ENCODE data around the gene BCAS4.

Gene BCAS4

DNA sequence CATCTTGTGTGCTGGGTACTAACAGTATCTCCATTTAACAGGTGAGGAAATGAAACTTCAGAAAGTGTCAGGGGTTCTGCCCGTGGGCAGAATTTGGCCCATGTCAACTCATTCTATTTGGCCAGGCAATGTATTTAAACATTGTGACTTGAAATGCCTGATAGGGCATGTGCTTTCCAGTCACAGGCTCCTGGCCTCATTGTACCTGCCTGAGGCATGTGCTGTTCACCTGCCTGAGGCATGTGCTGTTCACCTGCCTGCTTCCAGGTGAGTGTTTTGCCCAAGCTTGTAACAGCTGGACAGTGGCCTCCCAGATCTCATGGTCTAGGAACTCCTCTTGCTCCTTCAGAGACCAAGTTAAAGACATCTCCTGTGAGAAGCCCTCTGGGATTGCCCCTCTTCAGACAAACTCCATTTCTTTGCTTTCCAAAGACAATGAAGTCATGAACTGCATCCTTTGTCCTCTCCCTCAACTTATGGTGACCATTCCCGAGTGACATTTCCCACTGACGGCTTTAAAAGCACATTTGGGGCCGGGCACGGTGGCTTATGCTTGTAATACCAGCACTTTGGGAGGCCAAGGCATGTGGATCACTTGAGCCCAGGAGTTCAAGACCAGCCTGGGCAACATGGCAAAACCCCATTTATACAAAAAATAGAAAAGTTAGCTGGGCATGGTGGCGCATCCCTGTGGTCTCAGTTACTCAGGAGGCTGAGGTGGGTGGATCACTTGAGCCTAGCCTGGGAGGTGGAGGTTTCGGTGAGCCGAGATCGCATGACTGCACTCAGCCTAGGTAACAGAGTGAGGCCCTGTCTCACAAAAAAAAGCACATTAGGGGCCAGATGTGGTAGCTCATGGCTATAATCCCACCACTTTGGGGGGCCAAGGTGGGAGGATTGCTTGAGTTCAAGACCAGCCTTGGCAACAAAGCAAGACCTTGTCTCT, 48.7 kb downstream of the BCAS4 start:
- H3K4me3 ChIP-seq (ENCODE audit: low read length) = no peak overlapping the region
- no peak for TF ChIP-seq ZNF274 (IDR thresholded peaks at IDR 0.05; ENCODE audit: low read depth, low read length)

- no peak overlapping the region for H3K4me3 ChIP-seq (ENCODE audit: low read length)
- no peak for TF ChIP-seq ZNF274 (IDR thresholded peaks at IDR 0.05; ENCODE audit: low read depth, low read length)
These were observed 49.7 kb downstream of the BCAS4 start for GRCh38 chr20:50844430-50845100.

DNA sequence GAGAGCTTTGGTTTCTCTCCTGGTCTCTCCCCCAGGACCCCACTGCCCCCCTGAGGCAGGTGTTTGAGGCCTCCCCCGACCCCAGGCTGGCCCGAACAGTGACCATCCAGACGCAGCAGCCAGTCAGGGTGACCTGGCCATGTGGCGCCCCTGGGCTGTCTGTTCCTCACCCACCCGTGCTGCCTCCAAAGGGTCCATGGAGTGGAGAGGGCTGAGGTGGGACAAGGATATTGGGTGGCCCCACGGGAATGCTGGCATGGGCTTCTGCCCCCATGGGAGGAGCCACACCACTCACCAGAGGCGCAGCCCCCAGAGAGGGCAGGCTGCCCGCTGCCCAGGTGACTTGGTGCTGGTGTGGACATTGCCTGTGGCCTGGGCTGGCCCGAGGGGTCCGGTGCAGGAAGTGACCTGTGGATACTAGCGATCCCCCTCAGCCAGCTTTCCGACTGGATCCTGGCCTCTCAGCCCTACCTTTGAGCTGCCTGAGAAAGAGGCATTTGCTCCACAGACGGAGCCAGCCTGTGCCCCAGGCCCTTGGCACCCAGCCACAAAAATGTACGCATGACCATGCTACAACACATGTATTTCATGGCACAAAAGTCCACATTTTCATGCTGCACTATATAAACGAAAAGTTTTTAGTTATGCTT, 50.8 kb downstream of the BCAS4 start:
- no peak for TF ChIP-seq ZNF274 (IDR thresholded peaks at IDR 0.05; ENCODE audit: low read depth, low read length)
- no peak overlapping the region for H3K4me3 ChIP-seq (ENCODE audit: low read length)

- H3K4me3 ChIP-seq (ENCODE audit: low read length) = no peak overlapping the region
- no peak for TF ChIP-seq ZNF274 (IDR thresholded peaks at IDR 0.05; ENCODE audit: low read depth, low read length)
These were observed 53.5 kb downstream of the BCAS4 start for GRCh38 chr20:50848341-50848808.

DNA sequence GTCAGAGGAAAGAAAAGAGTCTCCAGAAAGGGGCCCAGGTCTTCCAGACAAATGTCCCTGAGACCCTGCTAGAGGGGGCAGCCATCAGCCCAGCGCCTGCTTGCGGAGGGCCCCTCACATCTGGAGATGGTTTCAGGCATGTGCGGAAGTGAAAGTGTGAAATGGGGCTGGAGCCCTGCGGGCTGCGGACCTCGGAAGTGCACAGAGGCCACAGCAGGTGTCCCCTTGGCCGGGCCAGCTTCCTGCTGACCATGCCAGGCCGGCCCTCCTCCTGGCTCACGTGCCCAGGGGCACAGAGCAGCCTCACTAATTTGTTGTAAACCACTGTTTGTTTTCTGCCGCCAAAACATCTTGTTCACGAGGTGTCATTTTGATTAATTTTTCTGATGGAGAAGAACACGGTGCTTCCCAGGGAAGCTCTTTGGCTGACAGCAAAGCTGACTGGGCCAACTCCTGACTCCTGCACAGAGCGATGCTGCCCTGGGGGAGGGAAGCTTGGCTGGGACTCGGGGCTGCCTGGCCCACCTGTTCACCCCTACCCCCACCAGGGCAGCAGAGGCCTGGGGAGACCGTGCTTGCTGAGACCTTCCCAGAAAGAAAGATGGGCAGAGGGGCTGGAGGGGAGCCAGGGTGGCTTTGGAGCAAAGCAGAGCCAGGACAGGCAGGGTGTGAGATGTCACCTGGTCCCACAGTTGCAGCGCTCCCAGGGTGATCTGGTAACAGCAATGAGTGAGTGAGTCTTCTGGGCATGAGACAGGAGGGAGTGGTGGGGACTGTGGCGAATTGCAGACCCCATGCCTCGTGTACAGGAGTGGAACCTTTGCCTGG, 54.2 kb downstream of the BCAS4 start:
- no peak overlapping the region for H3K4me3 ChIP-seq (ENCODE audit: low read length)
- TF ChIP-seq ZNF274 (IDR thresholded peaks at IDR 0.05; ENCODE audit: low read depth, low read length) = no peak

- H3K4me3 ChIP-seq (ENCODE audit: low read length) = no peak overlapping the region
- no peak for TF ChIP-seq ZNF274 (IDR thresholded peaks at IDR 0.05; ENCODE audit: low read depth, low read length)
These were observed 55.9 kb downstream of the BCAS4 start for GRCh38 chr20:50850721-50851286.

- no peak overlapping the region for H3K4me3 ChIP-seq (ENCODE audit: low read length)
- no peak for TF ChIP-seq ZNF274 (IDR thresholded peaks at IDR 0.05; ENCODE audit: low read depth, low read length)
These were observed 57.2 kb downstream of the BCAS4 start for GRCh38 chr20:50852085-50852484.

DNA sequence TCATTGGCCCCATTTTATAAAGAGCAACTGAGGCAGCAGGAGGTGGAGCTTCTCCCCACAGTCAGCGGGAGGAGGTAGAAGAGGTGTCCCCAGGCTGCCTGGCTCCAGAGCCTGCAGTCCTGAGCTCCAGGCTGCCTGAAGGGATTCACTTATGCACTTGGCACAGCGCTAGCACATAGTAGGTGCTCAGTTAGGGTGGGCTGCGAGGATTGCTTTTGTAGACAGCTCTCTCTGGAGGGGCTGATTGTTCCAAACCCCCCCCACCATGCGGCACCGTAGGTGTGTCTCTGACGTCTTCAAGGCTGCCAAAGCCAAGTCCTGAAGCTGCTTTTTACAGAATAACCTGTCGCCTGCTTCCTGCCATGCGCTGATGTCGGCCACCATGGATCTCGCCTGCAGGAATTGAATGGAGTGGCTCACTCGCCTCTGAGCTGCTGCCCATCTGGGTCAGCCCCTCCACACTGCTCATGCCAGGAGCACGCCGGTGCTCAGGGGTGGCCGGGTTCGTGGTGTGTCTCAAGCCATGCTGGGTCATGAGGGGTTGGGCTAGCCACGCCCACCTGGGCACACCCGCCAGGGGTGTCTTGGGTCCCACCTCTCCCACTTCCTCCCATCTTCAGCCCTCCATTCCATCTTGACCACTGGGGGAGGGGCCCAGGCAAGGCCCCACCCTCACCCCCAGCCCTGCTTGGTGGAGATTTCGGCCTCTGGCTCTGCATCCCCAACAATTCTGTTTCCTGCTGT, 59.8 kb downstream of the BCAS4 start:
- H3K4me3 ChIP-seq (ENCODE audit: low read length) = no peak overlapping the region
- no peak for TF ChIP-seq ZNF274 (IDR thresholded peaks at IDR 0.05; ENCODE audit: low read depth, low read length)

GRCh38 chr20:50855498-50856474, 60.9 kb downstream of the BCAS4 start:
- no peak for TF ChIP-seq ZNF274 (IDR thresholded peaks at IDR 0.05; ENCODE audit: low read depth, low read length)
- no peak overlapping the region for H3K4me3 ChIP-seq (ENCODE audit: low read length)

GRCh38 chr20:50856475-50857041, 61.7 kb downstream of the BCAS4 start:
- TF ChIP-seq ZNF274 (IDR thresholded peaks at IDR 0.05; ENCODE audit: low read depth, low read length) = no peak
- H3K4me3 ChIP-seq (ENCODE audit: low read length) = no peak overlapping the region

DNA sequence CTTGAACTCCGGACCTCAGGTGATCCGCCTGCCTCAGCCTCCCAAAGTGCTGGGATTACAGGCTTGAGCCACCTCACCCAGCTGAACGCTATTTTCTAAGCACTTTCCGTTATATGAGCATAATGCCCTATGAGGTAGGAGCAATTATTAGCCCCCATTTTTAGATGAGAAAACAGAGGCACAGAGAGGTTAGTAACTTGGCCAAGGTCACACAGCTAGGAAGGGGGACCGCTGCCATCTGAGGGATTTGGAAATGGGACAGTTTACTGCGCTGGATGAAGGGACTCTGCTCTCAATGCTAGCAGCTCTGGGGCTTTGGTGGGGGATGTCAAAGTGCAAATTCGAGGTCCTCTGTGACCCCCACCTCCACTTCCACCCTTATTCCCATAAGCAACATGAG, 62.5 kb downstream of the BCAS4 start:
- no peak for TF ChIP-seq ZNF274 (IDR thresholded peaks at IDR 0.05; ENCODE audit: low read depth, low read length)
- no peak overlapping the region for H3K4me3 ChIP-seq (ENCODE audit: low read length)
